Erythroblast (primary cell): ENCODE data around the gene PGLYRP3.

Experiments
- DNase-seq, 2 experiments: peaks; one replicate each; lab custom pipeline; 2025; lab: John Stamatoyannopoulos, UW
- GATA1 ChIP-seq: IDR thresholded peaks from 2 replicates; pipeline ENCODE4 v1.6.1; 2011; ENCODE audit warnings: low read depth, mild to moderate bottlenecking, control low read depth, low read length, moderate library complexity
- POLR2A ChIP-seq: IDR thresholded peaks from 2 replicates; pipeline ENCODE4 v1.6.1; 2011; ENCODE audit warnings: mild to moderate bottlenecking, low read length

Gene PGLYRP3

DNA sequence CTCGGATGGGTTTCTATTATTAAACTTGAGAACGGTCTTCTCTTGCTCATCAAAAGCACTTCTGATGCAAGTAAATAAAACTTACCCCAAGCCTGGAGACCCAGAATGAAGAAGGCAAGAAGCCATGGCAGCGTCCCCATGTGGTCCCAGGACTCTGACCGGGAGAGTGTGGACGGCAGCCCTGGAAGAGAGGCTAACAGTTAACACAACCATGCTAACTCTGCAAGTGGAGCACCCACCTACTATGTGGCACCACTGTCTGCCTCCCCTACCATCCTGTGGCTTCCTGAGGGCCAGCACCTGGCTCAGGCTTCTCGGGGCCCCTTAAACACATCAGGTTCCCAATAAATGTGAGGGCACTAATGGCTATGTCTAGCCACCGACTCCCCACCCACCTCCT, 2.2 kb downstream of the PGLYRP3 start:
- DNase-seq, result no peak
- no peak for TF ChIP-seq GATA1
- no peak for TF ChIP-seq POLR2A

- TF ChIP-seq GATA1, result no peak
- no peak for TF ChIP-seq POLR2A
- no peak for DNase-seq
Measured at GRCh38 chr1:153309441-153309840, 3.3 kb downstream of the PGLYRP3 start.

DNA sequence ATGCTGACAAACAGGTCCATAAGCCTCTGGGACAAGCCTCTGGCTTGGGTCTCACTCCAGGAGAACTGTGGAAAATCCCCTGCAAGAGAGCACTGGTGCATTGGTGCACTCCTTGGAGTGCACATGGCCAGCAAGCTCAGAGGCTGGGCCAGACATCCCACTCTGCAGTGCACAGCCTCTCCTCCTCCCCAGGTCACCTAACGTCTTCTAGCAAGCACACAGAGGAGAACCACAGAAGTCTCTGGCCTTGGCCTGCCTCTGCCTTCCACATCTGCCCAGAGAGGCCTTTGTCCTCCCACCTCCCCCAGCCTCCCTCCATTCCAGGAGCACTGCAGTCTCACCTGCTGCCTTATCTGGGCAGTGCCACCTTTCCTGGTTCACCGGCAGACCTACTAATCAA, 4.2 kb downstream of the PGLYRP3 start:
- DNase-seq, result no peak
- TF ChIP-seq POLR2A (no peak), GATA1 (no peak)

- no peak for DNase-seq
- no peak for TF ChIP-seq GATA1
- TF ChIP-seq POLR2A, result no peak
Measured at GRCh38 chr1:153307221-153307600, 5.5 kb downstream of the PGLYRP3 start.

- TF ChIP-seq GATA1 (no peak), POLR2A (no peak)
- DNase-seq, result no peak
Measured at GRCh38 chr1:153306303-153307220, 6.2 kb downstream of the PGLYRP3 start.

- TF ChIP-seq GATA1 (no peak), POLR2A (no peak)
- no peak for DNase-seq
Measured at GRCh38 chr1:153305682-153306081, 7.1 kb downstream of the PGLYRP3 start.

GRCh38 chr1:153302308-153302707, 10.4 kb downstream of the PGLYRP3 start:
- TF ChIP-seq POLR2A (no peak), GATA1 (no peak)
- no peak for DNase-seq

DNA sequence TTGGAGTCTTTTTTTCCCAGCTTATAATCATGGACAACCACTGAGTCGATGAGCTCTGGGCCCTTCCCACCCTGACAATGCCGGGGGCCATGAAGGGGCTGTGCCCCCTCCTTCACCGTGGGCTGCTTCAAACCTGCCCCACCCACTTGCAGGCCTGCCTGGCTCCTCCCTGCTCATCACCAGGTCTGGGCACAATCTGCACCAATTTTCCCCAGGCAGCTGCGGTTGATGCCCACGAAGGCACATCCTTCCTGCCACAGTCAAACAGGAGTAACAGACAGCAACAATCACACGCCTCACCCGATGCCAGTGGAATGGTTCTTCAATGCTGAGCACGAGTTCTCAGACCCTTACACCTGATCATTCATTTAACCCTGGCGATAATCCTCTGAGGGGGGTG, 18.9 kb downstream of the PGLYRP3 start:
- no peak for TF ChIP-seq POLR2A
- DNase-seq, result no peak

DNA sequence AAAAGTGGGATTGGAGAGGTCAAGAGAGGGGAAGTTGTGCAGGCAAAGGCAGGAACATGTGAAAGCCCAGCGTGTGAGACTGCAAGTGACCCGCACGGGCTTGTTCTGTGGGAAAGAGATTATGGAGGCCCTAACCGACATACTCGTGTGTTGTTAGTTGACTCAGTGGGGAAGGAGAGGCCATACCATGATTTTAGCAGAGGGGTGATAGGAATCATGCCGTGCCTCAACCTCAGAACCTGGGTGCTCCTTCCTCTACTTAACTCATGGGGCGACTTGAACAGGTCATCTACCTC, 19.3 kb downstream of the PGLYRP3 start:
- no peak for TF ChIP-seq POLR2A
- no peak for TF ChIP-seq GATA1
- DNase-seq, result no peak

DNA sequence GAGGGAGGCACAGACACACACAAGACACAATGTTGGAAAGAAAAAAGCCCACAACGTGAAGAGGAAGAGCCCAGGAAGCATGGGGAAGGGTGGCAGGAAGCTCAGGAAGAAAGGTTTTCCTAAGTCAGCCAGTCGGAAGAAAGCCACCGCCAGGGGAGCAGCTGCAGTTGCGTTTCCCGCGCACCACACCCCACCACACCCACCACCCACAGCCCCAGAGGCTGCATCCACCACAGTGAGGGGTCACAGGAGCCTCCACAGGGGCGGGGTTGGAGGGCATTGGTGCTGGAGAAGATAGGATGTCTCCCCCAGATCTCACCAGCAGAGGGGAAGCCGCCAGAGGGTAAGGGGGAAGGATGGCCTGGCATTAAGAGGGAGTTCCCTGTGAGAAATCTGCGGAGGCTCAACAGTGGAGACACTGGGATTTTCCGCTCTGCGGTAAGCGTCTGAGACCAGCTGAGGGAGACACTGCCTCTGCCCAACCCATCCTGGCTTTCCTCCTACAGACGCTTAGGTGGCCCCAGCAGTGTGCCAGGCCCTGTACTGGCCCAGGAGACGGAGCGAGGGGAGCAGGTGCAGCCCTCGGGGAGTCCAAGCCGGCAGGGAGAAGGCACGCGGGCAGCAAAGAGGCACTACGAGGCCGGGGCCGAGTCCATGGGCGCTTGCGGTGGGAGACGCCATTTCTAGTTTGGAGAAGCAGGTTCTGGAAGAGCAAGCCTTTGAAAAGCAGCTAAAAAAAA, 19.8 kb downstream of the PGLYRP3 start:
- TF ChIP-seq POLR2A, result no peak
- TF ChIP-seq GATA1, result no peak
- no peak for DNase-seq

DNA sequence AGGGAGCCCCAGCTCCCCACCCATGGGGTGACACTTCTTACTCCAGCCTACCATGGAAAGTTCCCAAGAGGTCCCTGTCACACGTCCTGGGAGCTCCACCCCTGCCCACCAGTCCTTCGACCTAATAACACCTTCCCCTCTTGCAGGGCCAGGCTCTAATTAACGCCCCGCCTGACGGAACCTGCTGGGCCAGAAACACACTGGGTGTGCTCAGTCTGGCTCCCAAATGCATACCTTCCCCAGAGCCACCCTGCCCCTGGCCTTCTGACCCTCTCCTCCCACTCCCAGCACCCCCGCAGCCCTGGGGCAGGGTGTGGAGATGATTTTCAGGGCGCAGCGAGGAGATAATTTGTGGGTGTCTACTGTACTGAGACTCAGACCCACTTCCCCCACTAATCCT, 20.6 kb downstream of the PGLYRP3 start:
- TF ChIP-seq GATA1 (no peak), POLR2A (no peak)
- DNase-seq, result no peak

DNA sequence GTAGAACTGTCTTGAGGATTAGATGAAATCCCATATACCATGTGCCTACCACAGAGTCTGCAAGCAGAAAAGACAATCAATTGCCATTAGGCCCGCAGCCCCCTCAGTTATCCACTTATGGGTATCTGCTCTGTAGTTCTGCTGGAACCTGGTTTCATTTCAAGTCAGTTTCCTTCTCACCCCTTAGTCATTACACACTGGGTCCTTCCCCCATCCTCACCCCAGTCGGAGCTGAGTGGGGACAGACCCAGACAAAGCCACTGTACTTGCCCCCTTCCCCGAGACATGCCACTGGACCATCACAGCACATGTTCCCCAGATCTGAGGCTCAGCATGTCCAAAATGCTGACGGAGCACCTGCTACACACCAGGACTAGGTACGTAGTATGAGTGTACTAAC, 21.2 kb downstream of the PGLYRP3 start:
- TF ChIP-seq GATA1, result no peak
- TF ChIP-seq POLR2A, result no peak
- no peak for DNase-seq

DNA sequence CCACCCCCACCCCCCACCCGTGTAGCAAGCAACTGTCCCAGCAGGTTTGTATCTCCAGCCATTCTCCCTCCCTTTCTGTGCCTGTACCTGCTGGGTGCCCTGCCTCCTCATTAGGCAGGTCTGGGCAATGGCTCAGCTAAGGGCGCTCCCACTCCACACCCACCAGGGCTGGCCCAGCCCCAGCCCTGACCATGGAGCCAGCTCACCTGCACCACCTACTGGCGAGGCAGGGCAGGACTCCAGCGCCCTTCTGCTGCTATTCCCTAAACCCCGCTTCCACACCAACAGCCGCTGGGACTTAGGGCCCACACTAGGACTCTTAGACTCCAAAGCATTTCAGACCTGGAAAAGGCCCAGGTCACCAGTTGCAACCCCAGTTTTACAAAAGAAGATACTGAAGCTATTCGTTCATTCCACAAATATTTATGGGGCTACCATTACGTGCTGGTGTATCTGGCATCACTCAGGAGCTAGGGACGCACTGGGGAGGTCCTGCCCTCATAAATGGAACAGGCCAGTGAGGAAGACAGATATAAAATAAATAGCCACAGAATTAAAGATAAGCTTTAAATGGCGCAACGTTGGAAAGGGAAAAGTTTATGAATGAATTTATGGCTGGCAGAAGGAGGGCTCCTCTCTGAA, 24.0 kb downstream of the PGLYRP3 start:
- peak; percentile 50 to 69 for DNase-seq
- TF ChIP-seq POLR2A (no peak), GATA1 (no peak)

GRCh38 chr1:153277852-153278251, 34.9 kb downstream of the PGLYRP3 start:
- no peak for TF ChIP-seq POLR2A
- peak; percentile 17 to 31 for DNase-seq
